ENCODE results near the gene KLHDC3. TPM values are rescaled to one million over a fixed set of nuclear protein-coding genes. Genes with fewer than 3 reads are reported as not detected.
A peak's percentile ranks its signal among the peaks of the same experiment; 100 is the strongest.

KLHDC3 gene
- total and polyA plus RNA-seq, 2 of the 13 experiments (the other 11 are each of a cell fraction or from before 2014, with no cell fraction given), result 78.3 to 91.5 TPM

DNA sequence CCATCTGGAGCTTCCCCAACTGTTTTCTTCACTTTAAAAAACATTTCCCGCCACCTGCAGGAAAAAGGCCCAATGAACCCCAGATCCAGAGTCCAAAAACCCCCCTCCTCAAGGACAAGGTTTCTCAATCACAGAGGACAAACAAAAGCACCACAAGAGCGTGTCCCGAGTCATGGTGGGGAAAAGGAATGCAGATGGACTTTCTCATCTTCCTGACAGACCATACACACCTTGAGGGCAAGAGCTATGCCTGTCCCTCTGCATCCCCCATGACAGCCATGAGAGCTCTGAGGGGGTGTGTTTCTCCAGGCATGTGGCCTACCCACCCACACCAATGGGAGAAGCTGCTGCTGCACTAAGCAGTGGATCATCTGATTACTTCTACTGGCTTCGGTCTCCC is 44.1 kb upstream of the KLHDC3 start (continued):
- TF ChIP-seq ZNF350 (CRISPR knock-in tag; IDR thresholded peaks at IDR 0.05; ENCODE audit: borderline replicate concordance, low read depth) (0 out of 2 replicates have a peak, but pooled peaks have one; percentile 21), HNF4G (IDR thresholded peaks at IDR 0.05; ENCODE audit: borderline replicate concordance, low read depth, low read length) (peak; percentile 86), HNF4G (CRISPR knock-in tag; IDR thresholded peaks at IDR 0.05; ENCODE audit: borderline replicate concordance, low read depth) (no peak), GATAD2A (CRISPR knock-in tag; IDR thresholded peaks at IDR 0.05) (peak; percentile 82), WIZ (CRISPR knock-in tag; IDR thresholded peaks at IDR 0.05) (no peak), HDAC2 (CRISPR knock-in tag; IDR thresholded peaks at IDR 0.05) (peak; percentile 56; the same call in 1 of the 2 replicates), HIC2 (CRISPR knock-in tag; IDR thresholded peaks at IDR 0.05; ENCODE audit: low read depth) (no peak), TFDP2 (CRISPR knock-in tag; IDR thresholded peaks at IDR 0.05) (peak; percentile 77; the same call in 1 of the 2 replicates), NCOR1 (IDR thresholded peaks at IDR 0.05; ENCODE audit: borderline replicate concordance, low read length) (peak; percentile 89), HOXA3 (CRISPR knock-in tag; IDR thresholded peaks at IDR 0.05) (peak; percentile 24; the same call in 1 of the 2 replicates), ZFX (CRISPR knock-in tag; IDR thresholded peaks at IDR 0.05; ENCODE audit: low read depth) (no peak), NCOA1 (CRISPR knock-in tag; IDR thresholded peaks at IDR 0.05) (no peak), BCL3 (CRISPR knock-in tag; IDR thresholded peaks at IDR 0.05) (no peak), KAT2B (IDR thresholded peaks at IDR 0.05; ENCODE audit: borderline replicate concordance, low read depth, low read length) (no peak), ETV6 (CRISPR knock-in tag; conservative IDR thresholded peaks at IDR 0.05) (no peak), TARDBP (CRISPR knock-in tag; IDR thresholded peaks at IDR 0.05) (peak; percentile 65), ZBTB14 (CRISPR knock-in tag; IDR thresholded peaks at IDR 0.05) (no peak)
- TF ChIP-seq, protein P1, sequence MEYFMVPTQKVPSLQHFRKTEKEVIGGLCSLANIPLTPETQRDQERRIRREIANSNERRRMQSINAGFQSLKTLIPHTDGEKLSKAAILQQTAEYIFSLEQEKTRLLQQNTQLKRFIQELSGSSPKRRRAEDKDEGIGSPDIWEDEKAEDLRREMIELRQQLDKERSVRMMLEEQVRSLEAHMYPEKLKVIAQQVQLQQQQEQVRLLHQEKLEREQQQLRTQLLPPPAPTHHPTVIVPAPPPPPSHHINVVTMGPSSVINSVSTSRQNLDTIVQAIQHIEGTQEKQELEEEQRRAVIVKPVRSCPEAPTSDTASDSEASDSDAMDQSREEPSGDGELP (IDR thresholded peaks at IDR 0.05; ENCODE audit: borderline replicate concordance, low read depth), result no peak
- TF ChIP-seq, protein P2, sequence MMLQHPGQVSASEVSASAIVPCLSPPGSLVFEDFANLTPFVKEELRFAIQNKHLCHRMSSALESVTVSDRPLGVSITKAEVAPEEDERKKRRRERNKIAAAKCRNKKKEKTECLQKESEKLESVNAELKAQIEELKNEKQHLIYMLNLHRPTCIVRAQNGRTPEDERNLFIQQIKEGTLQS (CRISPR knock-in tag; IDR thresholded peaks at IDR 0.05), result no peak
- TF ChIP-seq, protein P3, sequence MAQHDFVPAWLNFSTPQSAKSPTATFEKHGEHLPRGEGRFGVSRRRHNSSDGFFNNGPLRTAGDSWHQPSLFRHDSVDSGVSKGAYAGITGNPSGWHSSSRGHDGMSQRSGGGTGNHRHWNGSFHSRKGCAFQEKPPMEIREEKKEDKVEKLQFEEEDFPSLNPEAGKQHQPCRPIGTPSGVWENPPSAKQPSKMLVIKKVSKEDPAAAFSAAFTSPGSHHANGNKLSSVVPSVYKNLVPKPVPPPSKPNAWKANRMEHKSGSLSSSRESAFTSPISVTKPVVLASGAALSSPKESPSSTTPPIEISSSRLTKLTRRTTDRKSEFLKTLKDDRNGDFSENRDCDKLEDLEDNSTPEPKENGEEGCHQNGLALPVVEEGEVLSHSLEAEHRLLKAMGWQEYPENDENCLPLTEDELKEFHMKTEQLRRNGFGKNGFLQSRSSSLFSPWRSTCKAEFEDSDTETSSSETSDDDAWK (CRISPR knock-in tag; IDR thresholded peaks at IDR 0.05), result no peak
- TF ChIP-seq, protein P4, sequence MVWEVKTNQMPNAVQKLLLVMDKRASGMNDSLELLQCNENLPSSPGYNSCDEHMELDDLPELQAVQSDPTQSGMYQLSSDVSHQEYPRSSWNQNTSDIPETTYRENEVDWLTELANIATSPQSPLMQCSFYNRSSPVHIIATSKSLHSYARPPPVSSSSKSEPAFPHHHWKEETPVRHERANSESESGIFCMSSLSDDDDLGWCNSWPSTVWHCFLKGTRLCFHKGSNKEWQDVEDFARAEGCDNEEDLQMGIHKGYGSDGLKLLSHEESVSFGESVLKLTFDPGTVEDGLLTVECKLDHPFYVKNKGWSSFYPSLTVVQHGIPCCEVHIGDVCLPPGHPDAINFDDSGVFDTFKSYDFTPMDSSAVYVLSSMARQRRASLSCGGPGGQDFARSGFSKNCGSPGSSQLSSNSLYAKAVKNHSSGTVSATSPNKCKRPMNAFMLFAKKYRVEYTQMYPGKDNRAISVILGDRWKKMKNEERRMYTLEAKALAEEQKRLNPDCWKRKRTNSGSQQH (CRISPR knock-in tag; IDR thresholded peaks at IDR 0.05; ENCODE audit: low read depth), result no peak
